HepG2 (cell line): Measurements from ENCODE around the gene MBD2. TPM values are rescaled to one million over a fixed set of nuclear protein-coding genes. Genes with fewer than 3 reads are reported as not detected.

Experiments used
- ATF1 ChIP-seq: IDR thresholded peaks from 2 replicates; pipeline ENCODE4 v1.6.1; 2016; ENCODE audit warnings: mild to moderate bottlenecking, control low read depth
- DNMT3B ChIP-seq: conservative IDR thresholded peaks from 2 replicates; pipeline ENCODE4 v1.6.1; 2016; ENCODE audit warnings: missing biosample characterization, control low read depth
- GFI1 ChIP-seq: sonication (generic); formaldehyde crosslinking; IDR thresholded peaks from 2 replicates; pipeline ENCODE4 v1.5.0; 2020; ENCODE audit warnings: missing genetic modification reagents, mild to moderate bottlenecking, borderline replicate concordance
- HNRNPUL1 ChIP-seq: fragments of 200-400 bp; formaldehyde crosslinking; IDR thresholded peaks from 2 replicates; pipeline ENCODE4 v1.6.1; 2017; ENCODE audit warnings: low read depth, mild to moderate bottlenecking, low read length, moderate library complexity
- KDM2A ChIP-seq: sonication (generic); formaldehyde crosslinking; IDR thresholded peaks from 2 replicates; pipeline ENCODE4 v1.4.0; 2020; ENCODE audit warnings: low read depth, missing genetic modification reagents, borderline replicate concordance
- KLF15 ChIP-seq: sonication (generic); formaldehyde crosslinking; IDR thresholded peaks from 2 replicates; pipeline ENCODE4 v1.8.1; 2023; ENCODE audit warnings: borderline replicate concordance, mild to moderate bottlenecking, inconsistent platforms, missing genetic modification reagents, mixed read lengths
- KMT2A ChIP-seq: sonication (generic); formaldehyde crosslinking; IDR thresholded peaks from 2 replicates; pipeline ENCODE4 v1.4.0; 2020; ENCODE audit warnings: missing genetic modification reagents
- MNT ChIP-seq: fragments of 450-650 bp; IDR thresholded peaks from 2 replicates; pipeline ENCODE4 v1.6.1; 2016
- NFIB ChIP-seq: sonication (generic); formaldehyde crosslinking; IDR thresholded peaks from 2 replicates; pipeline ENCODE4 v1.9.0; 2021; ENCODE audit warnings: missing genetic modification reagents, mild to moderate bottlenecking, borderline replicate concordance
- PHB2 ChIP-seq: fragments of 450-650 bp; IDR thresholded peaks from 2 replicates; pipeline ENCODE4 v1.6.1; 2018; ENCODE audit not compliant: partially characterized antibody
- POLR2AphosphoS2 ChIP-seq: IDR thresholded peaks from 2 replicates; pipeline ENCODE4 v1.6.1; 2011; ENCODE audit warnings: low read depth, low read length, improper control_type of control experiment
- SRF ChIP-seq: IDR thresholded peaks from 2 replicates; pipeline ENCODE4 v1.6.1; 2011; ENCODE audit warnings: mild to moderate bottlenecking, low read depth, low read length, moderate library complexity
- SSRP1 ChIP-seq: IDR thresholded peaks from 2 replicates; pipeline ENCODE4 v1.6.1; 2016; ENCODE audit warnings: control low read depth
- ZMYM3 ChIP-seq: sonication (generic); formaldehyde crosslinking; IDR thresholded peaks from 2 replicates; pipeline ENCODE4 v1.5.1; 2020; ENCODE audit warnings: mild to moderate bottlenecking, missing genetic modification reagents
- ZNF224 ChIP-seq: sonication (generic); formaldehyde crosslinking; IDR thresholded peaks from 2 replicates; pipeline ENCODE4 v1.5.0; 2020; ENCODE audit warnings: mild to moderate bottlenecking, missing genetic modification reagents
- ZNF235 ChIP-seq: sonication (generic); formaldehyde crosslinking; IDR thresholded peaks from 2 replicates; pipeline ENCODE4 v1.8.1; 2023; ENCODE audit warnings: mild to moderate bottlenecking, missing genetic modification reagents, borderline replicate concordance
- ZNF24 ChIP-seq: fragments of 450-650 bp; IDR thresholded peaks from 2 replicates; pipeline ENCODE4 v1.6.1; 2017; ENCODE audit warnings: antibody characterized with exemption, mild to moderate bottlenecking
- ZNF274 ChIP-seq: sonication (generic); formaldehyde crosslinking; IDR thresholded peaks from 2 replicates; pipeline ENCODE4 v1.5.1; 2020; ENCODE audit warnings: mild to moderate bottlenecking, missing genetic modification reagents
- ZNF430 ChIP-seq: sonication (generic); formaldehyde crosslinking; IDR thresholded peaks from 2 replicates; pipeline ENCODE4 v1.9.0; 2021; ENCODE audit warnings: mild to moderate bottlenecking, missing genetic modification reagents
- ZNF576 ChIP-seq: sonication (generic); formaldehyde crosslinking; IDR thresholded peaks from 2 replicates; pipeline ENCODE4 v1.4.0; 2020; ENCODE audit warnings: mild to moderate bottlenecking, missing genetic modification reagents
- ZNF615 ChIP-seq: sonication (generic); formaldehyde crosslinking; IDR thresholded peaks from 2 replicates; pipeline ENCODE4 v1.5.0; 2020; ENCODE audit warnings: mild to moderate bottlenecking, missing genetic modification reagents, borderline replicate concordance
- ZNF761 ChIP-seq: sonication (generic); formaldehyde crosslinking; conservative IDR thresholded peaks from 2 replicates; pipeline ENCODE4 v1.4.0; 2020; ENCODE audit warnings: mild to moderate bottlenecking, missing genetic modification reagents
- ZNF782 ChIP-seq: sonication (generic); formaldehyde crosslinking; IDR thresholded peaks from 2 replicates; pipeline ENCODE4 v1.4.0; 2020; ENCODE audit warnings: missing genetic modification reagents, mild to moderate bottlenecking, borderline replicate concordance
- polyA plus RNA-seq, 8 experiments: library from polyadenylated mRNA; depleted of rRNA in 3 of 8; stranded (reverse) in 7 of 8; unstranded in 1 of 8; fragments of >200 nt; fragmentation: Illumina TruSeq in 4 of 8; extraction: Trizol in 4 of 8; gene quantifications; 2 replicates each; pipeline versions ENCODE4 v1.2.1 to v1.2.3, GENCODE V29; 2011 to 2016; ENCODE audit warnings: low read depth in 4 of 8, missing spikeins in 1 of 8, mixed read lengths in 1 of 8; ENCODE audit not compliant: insufficient read depth in 1 of 8
- total RNA-seq, 5 experiments: library from RNA; depleted of rRNA; stranded (reverse); fragments of >200 nt; fragmentation: Illumina TruSeq; extraction: Trizol; gene quantifications; 2 replicates each; pipeline ENCODE4 v1.2.3, GENCODE V29; 2016; ENCODE audit warnings: low read depth in 1 of 5
- TF ChIP-seq, protein P1 (sequence below): sonication (generic); formaldehyde crosslinking; IDR thresholded peaks from 2 replicates; pipeline ENCODE4 v1.8.1; 2023; ENCODE audit warnings: mild to moderate bottlenecking, missing genetic modification reagents
- TF ChIP-seq, protein P2 (sequence below): sonication (generic); formaldehyde crosslinking; IDR thresholded peaks from 2 replicates; pipeline ENCODE4 v1.4.0; 2020; ENCODE audit warnings: missing genetic modification reagents
- TF ChIP-seq, protein P3 (sequence below): sonication (generic); formaldehyde crosslinking; IDR thresholded peaks from 2 replicates; pipeline ENCODE4 v1.4.0; 2020; ENCODE audit warnings: missing genetic modification reagents

MBD2 gene
- total and polyA plus RNA-seq, 2 of the 13 experiments (the other 11 are each of a cell fraction or from before 2014, with no cell fraction given): 19.1 to 38.5 TPM

DNA sequence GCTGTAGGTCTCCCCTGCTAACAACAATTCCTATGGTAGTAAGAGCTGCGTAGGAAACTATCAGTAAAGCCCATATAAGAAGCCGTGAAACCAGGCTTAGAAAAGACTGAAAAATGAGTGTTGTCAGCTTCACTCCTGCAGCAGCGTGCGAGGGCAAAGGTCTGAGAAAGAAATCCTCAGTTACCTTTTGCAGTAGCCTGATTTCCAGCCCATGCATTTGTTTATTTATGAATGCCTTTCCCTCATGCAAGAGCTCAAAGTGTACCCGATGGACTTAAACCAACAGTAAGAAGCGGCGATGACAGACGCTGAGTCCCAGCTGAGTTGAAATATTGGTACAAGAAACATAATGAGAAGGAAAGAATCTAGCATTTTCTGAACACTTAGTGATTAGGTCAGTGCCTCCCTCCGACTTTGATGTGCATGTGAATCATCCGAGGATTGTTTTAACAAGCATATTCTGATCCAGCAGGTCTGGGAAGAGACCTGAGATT lies 29.8 kb upstream of the MBD2 start (continued):
- no peak for TF ChIP-seq ZNF761 (CRISPR knock-in tag)
- TF ChIP-seq ZNF782: no peak
- TF ChIP-seq KMT2A (CRISPR knock-in tag): 0 out of 2 replicates have a peak, but pooled peaks have one; percentile 51
- peak; percentile 32 for TF ChIP-seq MNT
- peak; percentile 50; the same call in 1 of the 2 replicates for TF ChIP-seq ATF1 (CRISPR knock-in tag)
- TF ChIP-seq ZNF430 (CRISPR knock-in tag): 0 out of 2 replicates have a peak, but pooled peaks have one; percentile 50
- TF ChIP-seq, protein P1, sequence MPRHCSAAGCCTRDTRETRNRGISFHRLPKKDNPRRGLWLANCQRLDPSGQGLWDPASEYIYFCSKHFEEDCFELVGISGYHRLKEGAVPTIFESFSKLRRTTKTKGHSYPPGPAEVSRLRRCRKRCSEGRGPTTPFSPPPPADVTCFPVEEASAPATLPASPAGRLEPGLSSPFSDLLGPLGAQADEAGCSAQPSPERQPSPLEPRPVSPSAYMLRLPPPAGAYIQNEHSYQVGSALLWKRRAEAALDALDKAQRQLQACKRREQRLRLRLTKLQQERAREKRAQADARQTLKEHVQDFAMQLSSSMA (CRISPR knock-in tag): no peak
- no peak for TF ChIP-seq ZNF274
- peak; percentile 63; the same call in 1 of the 2 replicates for TF ChIP-seq ZMYM3 (CRISPR knock-in tag)
- TF ChIP-seq ZNF576 (CRISPR knock-in tag): no peak
- TF ChIP-seq ZNF24: no peak
- no peak for TF ChIP-seq SRF
- TF ChIP-seq, protein P2, sequence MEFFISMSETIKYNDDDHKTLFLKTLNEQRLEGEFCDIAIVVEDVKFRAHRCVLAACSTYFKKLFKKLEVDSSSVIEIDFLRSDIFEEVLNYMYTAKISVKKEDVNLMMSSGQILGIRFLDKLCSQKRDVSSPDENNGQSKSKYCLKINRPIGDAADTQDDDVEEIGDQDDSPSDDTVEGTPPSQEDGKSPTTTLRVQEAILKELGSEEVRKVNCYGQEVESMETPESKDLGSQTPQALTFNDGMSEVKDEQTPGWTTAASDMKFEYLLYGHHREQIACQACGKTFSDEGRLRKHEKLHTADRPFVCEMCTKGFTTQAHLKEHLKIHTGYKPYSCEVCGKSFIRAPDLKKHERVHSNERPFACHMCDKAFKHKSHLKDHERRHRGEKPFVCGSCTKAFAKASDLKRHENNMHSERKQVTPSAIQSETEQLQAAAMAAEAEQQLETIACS (CRISPR knock-in tag): no peak
- TF ChIP-seq ZNF235 (CRISPR knock-in tag): no peak
- TF ChIP-seq GFI1 (CRISPR knock-in tag): peak; percentile 93
- no peak for TF ChIP-seq PHB2
- TF ChIP-seq KDM2A (CRISPR knock-in tag): no peak
- TF ChIP-seq, protein P3, sequence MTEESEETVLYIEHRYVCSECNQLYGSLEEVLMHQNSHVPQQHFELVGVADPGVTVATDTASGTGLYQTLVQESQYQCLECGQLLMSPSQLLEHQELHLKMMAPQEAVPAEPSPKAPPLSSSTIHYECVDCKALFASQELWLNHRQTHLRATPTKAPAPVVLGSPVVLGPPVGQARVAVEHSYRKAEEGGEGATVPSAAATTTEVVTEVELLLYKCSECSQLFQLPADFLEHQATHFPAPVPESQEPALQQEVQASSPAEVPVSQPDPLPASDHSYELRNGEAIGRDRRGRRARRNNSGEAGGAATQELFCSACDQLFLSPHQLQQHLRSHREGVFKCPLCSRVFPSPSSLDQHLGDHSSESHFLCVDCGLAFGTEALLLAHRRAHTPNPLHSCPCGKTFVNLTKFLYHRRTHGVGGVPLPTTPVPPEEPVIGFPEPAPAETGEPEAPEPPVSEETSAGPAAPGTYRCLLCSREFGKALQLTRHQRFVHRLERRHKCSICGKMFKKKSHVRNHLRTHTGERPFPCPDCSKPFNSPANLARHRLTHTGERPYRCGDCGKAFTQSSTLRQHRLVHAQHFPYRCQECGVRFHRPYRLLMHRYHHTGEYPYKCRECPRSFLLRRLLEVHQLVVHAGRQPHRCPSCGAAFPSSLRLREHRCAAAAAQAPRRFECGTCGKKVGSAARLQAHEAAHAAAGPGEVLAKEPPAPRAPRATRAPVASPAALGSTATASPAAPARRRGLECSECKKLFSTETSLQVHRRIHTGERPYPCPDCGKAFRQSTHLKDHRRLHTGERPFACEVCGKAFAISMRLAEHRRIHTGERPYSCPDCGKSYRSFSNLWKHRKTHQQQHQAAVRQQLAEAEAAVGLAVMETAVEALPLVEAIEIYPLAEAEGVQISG: peak; percentile 67; the same call in 1 of the 2 replicates
- TF ChIP-seq ZNF224: no peak
- no peak for TF ChIP-seq POLR2AphosphoS2
- no peak; the same call in 1 of the 2 replicates for TF ChIP-seq DNMT3B (CRISPR knock-in tag)
- no peak for TF ChIP-seq ZNF615 (CRISPR knock-in tag)
- TF ChIP-seq NFIB (CRISPR knock-in tag): no peak
- TF ChIP-seq HNRNPUL1: no peak
- no peak for TF ChIP-seq KLF15 (CRISPR knock-in tag)
- no peak; the same call in 1 of the 2 replicates for TF ChIP-seq SSRP1 (CRISPR knock-in tag)
